HG02798 (cell line): ENCODE measurements around the gene ERGIC2.
"Not testable (repeated sequence)": the region's sequence is repeated elsewhere in the genome, so short reads cannot be mapped to it uniquely, and the experiment has no call there.

ENCODE experiments used
- ATAC-seq: cut with Tn5 transposase; IDR thresholded peaks from one replicate; pipeline ENCODE4 v1.9.1; 2021; ENCODE audit warnings: mild to moderate bottlenecking; ENCODE audit not compliant: unreplicated experiment, poor library complexity

Gene ERGIC2

GRCh38 chr12:29306682-29307081 lies 74.3 kb downstream of the ERGIC2 start:
- no peak for ATAC-seq

GRCh38 chr12:29306266-29306665 lies 74.7 kb downstream of the ERGIC2 start:
- ATAC-seq = no peak

GRCh38 chr12:29304388-29304787 lies 76.6 kb downstream of the ERGIC2 start:
- ATAC-seq = no peak

GRCh38 chr12:29301114-29301513 lies 79.9 kb downstream of the ERGIC2 start:
- ATAC-seq = no peak

- no peak for ATAC-seq
These were observed 81.3 kb downstream of the ERGIC2 start for GRCh38 chr12:29299633-29300032.

GRCh38 chr12:29291226-29291625 lies 89.7 kb downstream of the ERGIC2 start:
- no peak for ATAC-seq

GRCh38 chr12:29290475-29290874 lies 90.5 kb downstream of the ERGIC2 start:
- not testable (repeated sequence) for ATAC-seq

- ATAC-seq = no peak
These were observed 92.9 kb downstream of the ERGIC2 start for GRCh38 chr12:29288031-29288430.

GRCh38 chr12:29287622-29288021 lies 93.3 kb downstream of the ERGIC2 start:
- no peak for ATAC-seq
